Cardiac fibroblast (primary cell): ENCODE measurements around the gene FAM204A.

Experiments
- DNase-seq, 2 donors: peaks; one replicate each; pipeline versions ENCODE4 v3.0.0 to v3.0.0-alpha.2; 2010; ENCODE audit warnings: low read depth in 2 of 2
- H3K4me3 ChIP-seq, 2 donors: replicated peaks in 1 of 2; 1 replicate in 1 of 2; 2 replicates in 1 of 2; pipeline ENCODE4 v1.5.1; 2011; ENCODE audit warnings: low read depth in 2 of 2, low read length in 2 of 2, mild to moderate bottlenecking in 2 of 2, moderate library complexity in 1 of 2
- TF ChIP-seq, protein P1 (sequence below): IDR thresholded peaks from one replicate; pipeline ENCODE4 v1.5.1; 2011; ENCODE audit warnings: low read depth, mild to moderate bottlenecking, low read length, inconsistent platforms

FAM204A gene

DNA sequence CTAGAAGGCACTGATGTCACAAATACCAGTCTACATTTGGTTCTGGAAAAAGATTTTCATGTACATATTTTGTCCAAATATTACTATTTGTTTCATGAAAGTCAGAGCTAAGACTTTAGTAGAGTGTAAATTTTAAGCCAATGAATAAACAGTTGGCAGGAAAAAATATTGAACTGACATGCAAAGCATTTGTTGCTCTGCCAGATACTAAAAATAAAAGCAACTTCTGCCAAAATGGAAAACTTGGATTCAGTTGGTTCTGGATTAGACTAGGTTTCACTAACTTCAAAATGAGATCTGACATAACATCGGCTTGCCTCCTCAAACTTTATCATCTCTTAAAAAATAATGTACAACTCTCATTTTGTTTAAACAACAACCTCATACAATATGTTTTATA, 34.9 kb downstream of the FAM204A start:
- TF ChIP-seq, protein P1, sequence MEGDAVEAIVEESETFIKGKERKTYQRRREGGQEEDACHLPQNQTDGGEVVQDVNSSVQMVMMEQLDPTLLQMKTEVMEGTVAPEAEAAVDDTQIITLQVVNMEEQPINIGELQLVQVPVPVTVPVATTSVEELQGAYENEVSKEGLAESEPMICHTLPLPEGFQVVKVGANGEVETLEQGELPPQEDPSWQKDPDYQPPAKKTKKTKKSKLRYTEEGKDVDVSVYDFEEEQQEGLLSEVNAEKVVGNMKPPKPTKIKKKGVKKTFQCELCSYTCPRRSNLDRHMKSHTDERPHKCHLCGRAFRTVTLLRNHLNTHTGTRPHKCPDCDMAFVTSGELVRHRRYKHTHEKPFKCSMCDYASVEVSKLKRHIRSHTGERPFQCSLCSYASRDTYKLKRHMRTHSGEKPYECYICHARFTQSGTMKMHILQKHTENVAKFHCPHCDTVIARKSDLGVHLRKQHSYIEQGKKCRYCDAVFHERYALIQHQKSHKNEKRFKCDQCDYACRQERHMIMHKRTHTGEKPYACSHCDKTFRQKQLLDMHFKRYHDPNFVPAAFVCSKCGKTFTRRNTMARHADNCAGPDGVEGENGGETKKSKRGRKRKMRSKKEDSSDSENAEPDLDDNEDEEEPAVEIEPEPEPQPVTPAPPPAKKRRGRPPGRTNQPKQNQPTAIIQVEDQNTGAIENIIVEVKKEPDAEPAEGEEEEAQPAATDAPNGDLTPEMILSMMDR, result no peak
- H3K4me3 ChIP-seq, result no peak overlapping the region

DNA sequence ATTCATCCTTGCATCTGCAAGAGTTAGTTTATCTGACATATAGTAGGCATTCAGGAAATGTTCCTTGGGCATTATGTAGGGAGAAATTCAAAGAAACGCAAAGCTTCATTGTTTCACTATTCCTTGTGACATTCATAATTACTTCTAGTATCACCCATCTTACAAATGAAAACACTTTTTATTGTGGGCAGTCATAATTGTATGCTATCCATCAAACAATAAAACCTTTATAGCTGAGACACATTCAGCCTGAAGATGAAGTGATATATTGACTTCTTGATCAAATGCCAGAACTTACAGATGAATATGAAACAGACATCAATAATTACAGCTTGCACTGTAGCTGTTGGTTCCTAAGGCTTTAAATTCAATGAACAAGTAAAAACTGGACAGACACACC, 36.4 kb downstream of the FAM204A start:
- TF ChIP-seq, protein P1, result no peak
- DNase-seq, result no peak
- H3K4me3 ChIP-seq, result no peak overlapping the region

More for the DNA sequence above, 34.9 kb downstream of the FAM204A start:
- DNase-seq, result peak in 1 of 2 donors; percentile 11

DNA sequence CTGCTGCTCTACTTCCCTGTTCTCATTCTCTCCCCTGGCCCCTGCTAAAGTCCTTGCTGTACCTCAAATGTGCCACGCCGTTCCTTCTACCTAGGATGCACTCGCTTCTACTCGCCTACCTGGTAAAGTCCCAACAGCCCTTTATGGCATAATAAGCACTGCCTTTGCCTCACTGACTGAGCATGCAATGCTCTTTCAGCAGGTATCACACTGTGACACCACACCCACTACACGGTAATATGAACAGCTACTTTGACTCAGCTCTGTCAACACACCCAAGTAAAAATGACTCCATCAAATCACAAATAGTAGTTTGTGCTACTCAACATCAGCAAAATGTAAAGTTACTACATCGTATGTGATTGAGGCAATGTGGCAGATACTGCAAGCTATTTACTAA, 37.6 kb downstream of the FAM204A start:
- DNase-seq, result no peak
- TF ChIP-seq, protein P1, result no peak
- H3K4me3 ChIP-seq, result no peak overlapping the region

DNA sequence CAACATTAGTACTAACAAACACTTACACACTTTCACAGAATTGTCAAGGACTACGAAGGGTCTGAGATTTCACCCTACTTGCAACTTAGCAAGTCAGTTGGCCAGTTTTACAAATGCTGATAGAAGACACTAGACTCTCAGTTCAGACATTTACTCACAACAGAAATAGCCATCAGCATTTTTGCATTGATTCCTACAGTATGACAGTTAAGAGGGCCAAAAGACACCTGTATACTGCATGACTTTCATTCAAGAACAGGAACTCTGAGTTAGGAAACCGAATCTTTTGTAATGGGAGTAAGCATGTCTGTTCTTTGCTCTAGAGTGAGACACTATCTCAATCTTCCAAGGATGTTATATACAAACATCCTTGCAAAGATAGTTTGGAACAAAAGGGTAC, 40.9 kb downstream of the FAM204A start:
- no peak overlapping the region for H3K4me3 ChIP-seq
- TF ChIP-seq, protein P1, result no peak
- no peak for DNase-seq

DNA sequence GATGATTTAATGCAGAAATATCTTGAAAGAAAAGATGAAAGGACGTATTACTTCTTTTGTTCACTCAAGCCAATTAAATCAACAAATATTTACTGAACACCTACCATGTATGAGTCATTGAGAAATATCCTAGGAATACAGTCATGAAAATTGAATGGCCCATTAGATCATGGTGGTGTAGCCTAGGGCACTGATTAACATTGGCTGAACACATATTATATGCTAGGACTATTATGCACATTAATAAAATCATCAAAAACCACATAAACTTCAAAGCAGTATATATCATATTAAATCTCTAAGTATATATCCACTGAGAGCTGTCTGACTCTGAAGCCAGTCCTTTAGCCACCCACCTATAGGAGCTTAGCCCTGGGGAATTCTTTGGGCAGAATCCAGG, 41.8 kb downstream of the FAM204A start:
- TF ChIP-seq, protein P1, result no peak
- H3K4me3 ChIP-seq, result no peak overlapping the region
- DNase-seq, result no peak

DNA sequence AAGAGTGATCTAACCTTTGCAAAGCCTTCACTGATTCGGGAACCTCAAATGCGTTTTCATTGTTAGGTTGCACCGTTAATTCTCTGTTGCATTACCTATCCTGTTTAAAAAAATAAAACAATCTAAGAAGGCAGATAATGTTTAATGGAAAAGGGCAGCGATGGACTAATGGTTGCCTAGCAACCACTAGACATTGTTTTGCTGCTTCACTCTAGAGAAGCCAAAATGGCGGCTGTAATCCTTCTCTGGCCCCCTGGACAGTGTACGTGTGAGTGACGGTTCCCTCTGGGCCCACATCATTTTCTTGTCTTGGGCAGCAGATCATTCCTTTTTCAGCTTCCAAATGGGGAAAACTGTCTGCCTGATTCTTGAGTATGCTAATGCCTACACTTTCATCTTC, 43.3 kb downstream of the FAM204A start:
- TF ChIP-seq, protein P1, result no peak
- DNase-seq, result no peak
- no peak overlapping the region for H3K4me3 ChIP-seq

DNA sequence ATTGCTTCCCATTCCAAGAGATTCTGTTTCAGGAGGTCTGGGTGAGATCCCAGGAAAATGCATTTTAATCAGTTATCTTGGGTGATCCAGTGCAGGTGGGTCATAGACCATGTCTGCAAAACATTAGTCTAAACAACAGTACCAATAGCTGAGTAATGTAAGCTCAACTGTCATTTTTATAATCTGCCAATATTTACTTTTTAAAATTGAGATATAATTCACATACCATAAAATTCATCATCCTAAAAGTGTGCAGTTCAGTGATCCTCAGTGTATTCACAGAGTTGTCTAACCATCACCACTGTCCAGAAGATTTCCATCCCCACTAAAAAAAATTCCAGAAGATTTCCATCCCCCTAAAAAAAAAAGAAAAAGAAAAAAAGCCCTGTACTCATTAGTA, 51.0 kb downstream of the FAM204A start:
- TF ChIP-seq, protein P1, result no peak
- no peak for DNase-seq
- H3K4me3 ChIP-seq, result no peak overlapping the region
